ENCODE measurements around the gene ARF3. TPM values are rescaled to one million over a fixed set of nuclear protein-coding genes. Genes with fewer than 3 reads are reported as not detected.

Gene ARF3
- polyA plus RNA-seq, 1 of the 3 experiments (the other 2 are of a cell fraction): 204 TPM

GRCh38 chr12:48932878-48933277 is 24.4 kb downstream of the ARF3 start:
- WGBS (ENCODE audit: low lambda C conversion rate): 100% methylated on average over 2 of the region's 2 CpGs

GRCh38 chr12:48930475-48930874 is 26.8 kb downstream of the ARF3 start:
- no peak for DNase-seq
- H3K36me3 ChIP-seq (replicated peaks in 1 of 2; ENCODE audit: control insufficient read depth in 1 of 2, insufficient read depth in 2 of 2, low read length in 1 of 2): peaks cover 46 to 50% of the 10 kb centered on the region in 2 experiments
- CTCF ChIA-PET: interaction anchor here (0.9 to 4.2 kb wide), 7 partner anchors 9 to 77 kb away, joined by 3 to 19 read pairs (median 4); partner anchors contain the start of gene WNT1
- H3F3A ChIP-seq (replicated peaks; ENCODE audit: insufficient read depth): peaks cover 21% of the 10 kb centered on the region
- H3K4me2 ChIP-seq: no peak overlapping the region
- WGBS (ENCODE audit: low lambda C conversion rate): 89% methylated on average over 4 of the region's 4 CpGs
- no peak overlapping the region for H2AFZ ChIP-seq (ENCODE audit: low read depth)
- no peaks in the 10 kb centered on the region for H3K27me3 ChIP-seq (ENCODE audit: insufficient read depth)
- H3K4me3 ChIP-seq (ENCODE audit: low read depth in 2 of 2, low read length in 1 of 2): no peak overlapping the region
- no peak overlapping the region for H3K27ac ChIP-seq (ENCODE audit: low read depth in 2 of 2, low read length in 1 of 2)
- H3K9me2 ChIP-seq: no peaks in the 10 kb centered on the region
- peaks cover 8% of the 10 kb centered on the region; the same call in 1 of the 2 replicates for H3K79me2 ChIP-seq (ENCODE audit: insufficient read depth)
- H4K20me1 ChIP-seq (ENCODE audit: insufficient read depth): peaks cover 10% of the 10 kb centered on the region; the same call in 1 of the 2 replicates
- no peaks in the 10 kb centered on the region; a peak in 1 of 4 replicates for H3K4me1 ChIP-seq (ENCODE audit: control insufficient read depth in 1 of 2, insufficient read depth in 2 of 2, low read depth in 1 of 2, low read length in 1 of 2)
- POLR2A ChIA-PET: no interaction called here
- H3K9me3 ChIP-seq: no peaks in the 10 kb centered on the region
- no peak for TF ChIP-seq NRF1 (IDR thresholded peaks at IDR 0.05; ENCODE audit: low read depth, low read length)
- TF ChIP-seq, protein P1, sequence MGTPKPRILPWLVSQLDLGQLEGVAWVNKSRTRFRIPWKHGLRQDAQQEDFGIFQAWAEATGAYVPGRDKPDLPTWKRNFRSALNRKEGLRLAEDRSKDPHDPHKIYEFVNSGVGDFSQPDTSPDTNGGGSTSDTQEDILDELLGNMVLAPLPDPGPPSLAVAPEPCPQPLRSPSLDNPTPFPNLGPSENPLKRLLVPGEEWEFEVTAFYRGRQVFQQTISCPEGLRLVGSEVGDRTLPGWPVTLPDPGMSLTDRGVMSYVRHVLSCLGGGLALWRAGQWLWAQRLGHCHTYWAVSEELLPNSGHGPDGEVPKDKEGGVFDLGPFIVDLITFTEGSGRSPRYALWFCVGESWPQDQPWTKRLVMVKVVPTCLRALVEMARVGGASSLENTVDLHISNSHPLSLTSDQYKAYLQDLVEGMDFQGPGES (IDR thresholded peaks at IDR 0.05; ENCODE audit: low read depth, low read length): no peak
- TF ChIP-seq MEF2A (IDR thresholded peaks at IDR 0.05; ENCODE audit: borderline replicate concordance, low read depth): no peak
- TF ChIP-seq, protein P2, sequence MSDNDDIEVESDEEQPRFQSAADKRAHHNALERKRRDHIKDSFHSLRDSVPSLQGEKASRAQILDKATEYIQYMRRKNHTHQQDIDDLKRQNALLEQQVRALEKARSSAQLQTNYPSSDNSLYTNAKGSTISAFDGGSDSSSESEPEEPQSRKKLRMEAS (IDR thresholded peaks at IDR 0.05; ENCODE audit: low read depth): no peak
- H3K9ac ChIP-seq: no peak overlapping the region

More at GRCh38 chr12:48932878-48933277, 24.4 kb downstream of the ARF3 start:
- Histone ChIP-seq H3F3A (replicated peaks; ENCODE audit: insufficient read depth) (peaks cover 19% of the 10 kb centered on the region), H3K4me2 (no peak overlapping the region), H3K36me3 (replicated peaks in 1 of 2; ENCODE audit: control insufficient read depth in 1 of 2, insufficient read depth in 2 of 2, low read length in 1 of 2) (peaks cover 60 to 61% of the 10 kb centered on the region in 2 experiments), H3K27ac (ENCODE audit: low read depth in 2 of 2, low read length in 1 of 2) (no peak overlapping the region), H2AFZ (ENCODE audit: low read depth) (no peak overlapping the region), H3K9me2 (no peaks in the 10 kb centered on the region), H4K20me1 (ENCODE audit: insufficient read depth) (peaks cover 31% of the 10 kb centered on the region), H3K27me3 (ENCODE audit: insufficient read depth) (no peaks in the 10 kb centered on the region), H3K4me3 (ENCODE audit: low read depth in 2 of 2, low read length in 1 of 2) (no peak overlapping the region), H3K9me3 (no peaks in the 10 kb centered on the region), H3K79me2 (ENCODE audit: insufficient read depth) (peaks cover 4% of the 10 kb centered on the region; the same call in 1 of the 2 replicates), H3K4me1 (ENCODE audit: control insufficient read depth in 1 of 2, insufficient read depth in 2 of 2, low read depth in 1 of 2, low read length in 1 of 2) (no peaks in the 10 kb centered on the region), H3K9ac (no peak overlapping the region)
- ChIA-PET POLR2A (no interaction called here), CTCF (interaction anchor here (0.7 to 4.2 kb wide), 6 partner anchors 11 to 80 kb away, joined by 3 to 19 read pairs (median 4); partner anchors contain the start of gene WNT1)
- no peak for DNase-seq
- TF ChIP-seq RAD21 (IDR thresholded peaks at IDR 0.05; ENCODE audit: low read length): no peak
- no peak for TF ChIP-seq USF1 (IDR thresholded peaks at IDR 0.05; ENCODE audit: borderline replicate concordance, low read depth)
- TF ChIP-seq SMC3 (IDR thresholded peaks at IDR 0.05; ENCODE audit: low read depth, low read length): no peak
- TF ChIP-seq GATA2 (CRISPR knock-in tag; IDR thresholded peaks at IDR 0.05): no peak
- TF ChIP-seq TAF1 (IDR thresholded peaks at IDR 0.05; ENCODE audit: borderline replicate concordance, low read depth, low read length): no peak
- no peak for TF ChIP-seq NFIC (IDR thresholded peaks at IDR 0.05; ENCODE audit: borderline replicate concordance)
- TF ChIP-seq TEAD4 (IDR thresholded peaks at IDR 0.05; ENCODE audit: borderline replicate concordance, insufficient read depth): no peak
- no peak for TF ChIP-seq SIN3A (IDR thresholded peaks at IDR 0.05; ENCODE audit: borderline replicate concordance, low read depth, low read length)
- no peak for TF ChIP-seq EZH2phosphoT487 (IDR thresholded peaks at IDR 0.05; ENCODE audit: borderline replicate concordance, low read depth)
- no peak for TF ChIP-seq USF2 (IDR thresholded peaks at IDR 0.05; ENCODE audit: borderline replicate concordance, low read depth, low read length)

Measured in SK-N-SH (cell line).